ENCODE measurements around the gene VPS13A.

The VPS13A gene

DNA sequence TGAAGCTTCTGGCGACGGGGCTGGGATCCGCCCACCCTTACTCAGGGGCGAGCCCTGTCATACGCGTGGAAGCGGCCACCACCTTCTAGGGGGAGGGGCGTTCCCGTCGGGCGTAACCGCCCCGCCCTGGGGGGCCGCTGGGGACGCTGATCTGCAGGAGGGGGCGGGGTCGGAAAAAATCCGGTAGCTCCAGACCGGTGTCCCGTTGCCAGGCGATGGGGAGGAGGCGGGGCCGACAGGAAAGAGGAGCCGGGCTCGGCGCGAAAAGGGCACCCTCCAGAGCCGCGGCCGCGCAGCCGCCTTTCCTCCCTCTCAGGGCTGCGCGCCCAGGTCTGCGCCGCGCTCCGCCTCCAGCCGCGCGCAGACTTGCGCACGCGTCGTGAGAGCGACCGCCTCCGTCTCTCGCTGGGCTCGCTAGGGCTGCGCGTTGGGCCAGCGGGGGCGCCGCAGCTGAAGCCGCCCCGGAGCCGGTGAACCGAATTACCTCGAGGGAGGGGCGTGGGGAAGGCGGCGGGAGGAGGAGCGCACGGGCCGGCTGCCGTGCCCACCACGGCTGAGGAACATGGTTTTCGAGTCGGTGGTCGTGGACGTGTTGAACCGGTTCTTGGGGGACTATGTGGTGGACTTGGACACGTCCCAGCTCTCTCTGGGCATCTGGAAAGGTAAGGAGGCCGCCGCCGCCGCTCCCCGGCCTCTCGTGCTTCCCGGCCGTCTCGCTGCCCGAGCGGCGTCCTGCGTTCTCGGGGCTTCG lies at the start of gene VPS13A:
VPS13A (plus strand) TSS at position 392 of the 751 bp plus-strand sequence; CDS start at position 563, 171 bp downstream.
- H4K20me1 ChIP-seq, result peaks cover 0 to 40% (median 26%) of the 10 kb centered on the region in 11 experiments; a peak in 12 of 22 replicates
- H3K4me1 ChIP-seq, result peaks cover 14 to 47% (median 26%) of the 10 kb centered on the region in 10 experiments
- no peak for TF ChIP-seq Cebpa-rat (IDR thresholded peaks at IDR 0.05)
- no peaks in the 10 kb centered on the region for H3K9me3 ChIP-seq (replicated peaks in 1 of 11)
- H3K27me3 ChIP-seq, result no peaks in the 10 kb centered on the region
- H3K4me3 ChIP-seq, result peak within 1 kb of the TSS; percentile 81 to 100 (median 86)
- peak within 1 kb of the TSS; percentile 83 to 94 (median 87) for H3K9ac ChIP-seq
- H3K27ac ChIP-seq, result peak within 1 kb of the TSS; percentile 71 to 90 (median 86)
- peak within 1 kb of the TSS; percentile 74 to 97 (median 90) for H3K4me2 ChIP-seq
- H3K36me3 ChIP-seq, result no peaks in the 10 kb centered on the region; a peak in 1 of 22 replicates

DNA sequence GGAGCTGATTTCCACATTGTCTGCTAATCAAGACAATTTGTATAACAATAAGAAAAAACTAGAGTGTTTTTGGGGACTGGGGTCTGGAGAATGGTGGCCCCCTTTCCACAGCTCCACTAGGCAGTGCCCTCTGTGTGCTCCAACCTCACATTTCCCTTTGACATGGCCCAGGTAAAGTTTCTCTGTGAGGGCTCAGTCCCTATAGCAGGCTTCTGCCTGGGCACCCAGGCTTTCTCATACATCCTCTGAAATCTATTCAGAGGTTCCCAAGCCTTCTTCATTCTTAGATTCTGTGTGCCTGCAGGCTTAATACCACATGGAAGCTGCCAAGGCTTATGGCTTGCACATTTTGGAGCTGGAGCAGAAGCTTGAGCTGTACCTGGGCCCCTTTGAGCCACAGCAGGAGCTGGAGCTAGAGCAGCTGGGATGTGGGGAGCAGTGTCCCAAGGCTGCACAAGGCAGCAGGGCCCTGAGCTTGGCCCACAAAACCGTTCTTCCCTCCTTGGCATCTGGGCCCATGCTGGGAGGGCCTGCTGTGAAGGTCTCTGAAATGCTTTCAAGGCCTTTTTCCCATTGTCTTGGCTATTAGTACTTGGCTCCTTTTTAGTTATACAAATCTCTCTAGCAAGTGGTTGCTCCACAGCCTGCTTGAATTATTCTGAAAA lies 49.1 kb upstream of the VPS13A start:
- Histone ChIP-seq H3K27ac (no peak overlapping the region), H3K9ac (no peak overlapping the region), H3K4me1 (no peaks in the 10 kb centered on the region), H3K4me3 (no peak overlapping the region), H4K20me1 (no peaks in the 10 kb centered on the region), H3K36me3 (no peaks in the 10 kb centered on the region), H3K4me2 (no peak overlapping the region), H3K9me3 (replicated peaks in 1 of 11) (peaks cover 0 to 6% (median 0%) of the 10 kb centered on the region in 11 experiments; a peak in 3 of 22 replicates), H3K27me3 (no peaks in the 10 kb centered on the region)
- no peak for TF ChIP-seq Cebpa-rat (IDR thresholded peaks at IDR 0.05)

DNA sequence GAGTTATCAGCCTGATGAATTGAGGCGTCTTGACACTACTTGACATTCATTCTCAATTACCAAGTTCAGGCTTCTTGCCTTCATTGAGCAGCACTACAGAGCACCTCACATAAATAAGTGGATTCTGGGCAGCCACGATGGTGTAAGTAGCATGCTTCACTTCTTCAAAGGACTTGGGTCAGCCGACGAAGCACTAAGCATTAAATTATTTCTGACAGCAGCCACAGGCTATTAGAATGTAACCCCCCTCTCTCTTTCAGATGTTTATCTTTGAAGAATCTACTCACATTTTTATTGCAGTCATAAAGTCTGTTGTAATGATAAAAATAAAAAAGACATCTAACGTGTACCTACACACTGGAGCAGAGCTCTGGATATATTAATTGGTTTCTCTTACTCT lies 45.9 kb upstream of the VPS13A start:
- H4K20me1 ChIP-seq, result no peaks in the 10 kb centered on the region
- no peak overlapping the region for H3K9ac ChIP-seq
- TF ChIP-seq Cebpa-rat (IDR thresholded peaks at IDR 0.05), result no peak
- H3K4me3 ChIP-seq, result no peak overlapping the region
- H3K36me3 ChIP-seq, result no peaks in the 10 kb centered on the region
- no peaks in the 10 kb centered on the region for H3K27me3 ChIP-seq
- peaks cover 0 to 6% (median 0%) of the 10 kb centered on the region in 11 experiments; a peak in 2 of 22 replicates for H3K9me3 ChIP-seq (replicated peaks in 1 of 11)
- no peaks in the 10 kb centered on the region for H3K4me1 ChIP-seq
- H3K27ac ChIP-seq, result no peak overlapping the region
- no peak overlapping the region for H3K4me2 ChIP-seq

DNA sequence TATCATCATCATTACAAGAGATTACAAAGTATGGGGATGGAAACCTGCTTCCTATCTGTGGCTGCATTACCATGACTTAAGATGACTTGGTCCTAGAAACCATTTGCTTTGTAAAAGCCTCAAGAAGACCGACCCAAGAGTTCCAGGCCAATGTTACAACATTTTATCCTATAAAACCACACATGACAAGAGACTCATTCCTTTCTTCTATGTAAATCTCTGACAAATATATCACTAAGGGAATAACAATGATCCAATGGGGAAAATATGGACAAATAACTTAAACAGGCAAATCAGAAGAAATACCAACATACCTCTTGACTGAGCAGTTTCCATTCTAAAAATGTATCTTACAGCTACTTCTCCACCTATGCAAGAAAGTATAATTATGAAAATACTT lies 44.3 kb upstream of the VPS13A start:
- H3K4me2 ChIP-seq, result no peak overlapping the region
- no peaks in the 10 kb centered on the region for H3K27me3 ChIP-seq

DNA sequence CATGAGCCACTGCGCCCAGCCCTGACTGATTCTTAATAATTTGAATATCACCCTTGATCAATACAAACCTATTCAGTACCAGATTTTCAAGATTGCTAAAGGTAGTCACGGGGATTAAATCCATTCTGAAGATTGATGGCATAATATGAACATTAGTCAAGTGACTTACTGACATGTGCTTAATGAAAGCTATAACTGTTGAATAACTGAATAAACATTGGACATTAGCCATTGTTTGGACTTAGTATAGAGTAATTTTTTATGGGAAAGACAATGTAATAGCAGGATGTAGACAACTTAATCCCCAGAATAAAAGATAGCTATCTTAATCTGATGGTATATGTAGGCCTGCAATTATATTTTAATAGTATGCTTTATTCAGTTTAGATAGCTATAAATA lies 35.0 kb upstream of the VPS13A start:
- Histone ChIP-seq H3K27me3 (no peaks in the 10 kb centered on the region), H3K27ac (no peak overlapping the region), H3K9me3 (replicated peaks in 1 of 11) (no peaks in the 10 kb centered on the region), H3K36me3 (no peaks in the 10 kb centered on the region), H3K9ac (no peak overlapping the region), H3K4me2 (no peak overlapping the region), H4K20me1 (no peaks in the 10 kb centered on the region), H3K4me3 (no peak overlapping the region), H3K4me1 (no peaks in the 10 kb centered on the region)
- TF ChIP-seq Cebpa-rat (IDR thresholded peaks at IDR 0.05), result no peak

More for the DNA sequence above, 44.3 kb upstream of the VPS13A start:
- no peaks in the 10 kb centered on the region for H3K4me1 ChIP-seq
- no peak overlapping the region for H3K27ac ChIP-seq
- TF ChIP-seq Cebpa-rat (IDR thresholded peaks at IDR 0.05), result no peak
- no peak overlapping the region for H3K9ac ChIP-seq
- H3K4me3 ChIP-seq, result no peak overlapping the region
- no peaks in the 10 kb centered on the region for H3K36me3 ChIP-seq
- H3K9me3 ChIP-seq (replicated peaks in 1 of 11), result peaks cover 0 to 6% (median 0%) of the 10 kb centered on the region in 11 experiments; a peak in 2 of 22 replicates
- H4K20me1 ChIP-seq, result no peaks in the 10 kb centered on the region

DNA sequence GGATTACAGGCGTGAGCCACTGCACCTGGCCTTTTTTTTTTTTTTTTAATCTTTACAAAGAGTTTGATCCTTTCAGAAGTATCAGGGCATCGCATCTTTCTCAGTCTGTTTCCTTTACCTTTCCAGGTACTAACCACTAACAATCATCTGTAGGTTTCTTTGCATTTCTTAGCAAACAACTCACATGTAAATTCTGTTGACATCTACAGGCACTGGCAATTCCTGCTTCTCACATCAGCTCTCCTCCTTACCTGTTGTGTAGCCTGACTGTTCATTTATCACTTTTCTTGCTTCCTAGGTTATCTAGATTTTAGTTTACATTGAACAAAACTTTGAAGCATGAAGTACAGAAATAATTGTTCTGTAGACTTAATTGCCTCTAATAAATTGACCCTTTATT lies 27.5 kb upstream of the VPS13A start:
- Histone ChIP-seq H4K20me1 (no peaks in the 10 kb centered on the region), H3K9me3 (replicated peaks in 1 of 11) (no peaks in the 10 kb centered on the region), H3K4me1 (no peaks in the 10 kb centered on the region), H3K4me2 (no peak overlapping the region), H3K36me3 (no peaks in the 10 kb centered on the region), H3K4me3 (no peak overlapping the region), H3K9ac (no peak overlapping the region), H3K27me3 (no peaks in the 10 kb centered on the region), H3K27ac (no peak overlapping the region)
- no peak for TF ChIP-seq Cebpa-rat (IDR thresholded peaks at IDR 0.05)

DNA sequence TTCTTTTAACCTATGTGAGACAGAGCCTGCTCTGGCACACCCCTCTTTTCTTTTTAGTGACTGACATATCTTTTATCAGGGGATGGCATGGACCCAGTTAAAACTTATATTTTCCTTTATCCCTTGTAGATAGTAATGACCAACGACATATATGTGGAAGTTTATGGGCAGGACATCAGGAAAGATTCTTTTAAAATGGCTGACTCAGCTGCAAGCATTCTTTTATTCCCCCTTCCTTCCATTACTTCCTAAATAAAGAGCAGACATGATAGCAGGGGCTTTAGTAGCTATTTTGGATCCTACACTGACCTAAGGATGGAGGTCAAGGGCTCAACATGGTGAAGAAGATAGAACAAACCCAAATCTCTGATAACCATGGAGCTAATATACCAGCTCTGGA lies 25.0 kb upstream of the VPS13A start:
- no peaks in the 10 kb centered on the region for H3K9me3 ChIP-seq (replicated peaks in 1 of 11)
- H3K4me2 ChIP-seq, result no peak overlapping the region
- no peak overlapping the region for H3K9ac ChIP-seq
- H3K4me3 ChIP-seq, result no peak overlapping the region
- no peaks in the 10 kb centered on the region for H3K36me3 ChIP-seq
- H3K27ac ChIP-seq, result no peak overlapping the region
- H3K27me3 ChIP-seq, result no peaks in the 10 kb centered on the region
- no peaks in the 10 kb centered on the region for H3K4me1 ChIP-seq
- H4K20me1 ChIP-seq, result no peaks in the 10 kb centered on the region
- no peak for TF ChIP-seq Cebpa-rat (IDR thresholded peaks at IDR 0.05)

DNA sequence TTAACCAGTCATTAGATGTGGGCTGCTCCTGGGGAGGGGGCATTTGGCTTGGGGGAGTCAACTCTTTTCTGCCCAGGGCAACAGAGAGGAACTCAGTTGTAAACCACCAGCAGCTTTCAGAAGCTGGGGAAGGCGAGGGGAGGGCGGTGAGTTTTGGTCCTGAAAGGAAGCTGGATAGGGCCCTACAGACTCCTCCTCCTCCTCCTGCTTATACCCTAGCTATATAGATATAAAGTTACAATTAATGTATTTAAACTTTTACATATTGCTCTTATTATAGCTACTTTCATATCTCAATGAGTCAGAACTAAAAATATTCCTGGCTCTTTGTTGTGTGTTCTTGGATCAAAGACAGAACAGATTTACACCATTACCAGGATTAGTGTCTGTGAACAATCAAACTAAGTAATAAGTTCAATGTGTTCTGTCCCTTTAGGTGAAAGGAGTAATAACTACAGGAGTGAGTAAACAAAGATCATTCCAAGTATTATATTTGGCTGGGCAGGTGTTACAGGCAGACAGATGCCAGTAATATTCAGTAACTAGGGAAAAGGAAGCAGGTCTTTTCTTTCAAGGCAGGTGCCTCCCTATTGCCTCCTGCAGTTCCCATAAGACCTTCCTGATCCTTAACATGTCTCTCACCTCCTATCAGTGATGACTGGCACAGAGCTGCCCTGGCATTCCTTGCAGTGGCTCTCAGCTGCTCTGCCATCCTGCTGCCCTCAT lies 20.5 kb upstream of the VPS13A start:
- H3K4me3 ChIP-seq, result no peak overlapping the region
- H3K9me3 ChIP-seq (replicated peaks in 1 of 11), result no peaks in the 10 kb centered on the region
- no peaks in the 10 kb centered on the region for H3K4me1 ChIP-seq
- no peak overlapping the region for H3K4me2 ChIP-seq
- no peaks in the 10 kb centered on the region for H3K36me3 ChIP-seq
- H3K9ac ChIP-seq, result no peak overlapping the region
- no peak for TF ChIP-seq Cebpa-rat (IDR thresholded peaks at IDR 0.05)
- no peaks in the 10 kb centered on the region for H3K27me3 ChIP-seq
- no peaks in the 10 kb centered on the region for H4K20me1 ChIP-seq
- no peak overlapping the region for H3K27ac ChIP-seq

DNA sequence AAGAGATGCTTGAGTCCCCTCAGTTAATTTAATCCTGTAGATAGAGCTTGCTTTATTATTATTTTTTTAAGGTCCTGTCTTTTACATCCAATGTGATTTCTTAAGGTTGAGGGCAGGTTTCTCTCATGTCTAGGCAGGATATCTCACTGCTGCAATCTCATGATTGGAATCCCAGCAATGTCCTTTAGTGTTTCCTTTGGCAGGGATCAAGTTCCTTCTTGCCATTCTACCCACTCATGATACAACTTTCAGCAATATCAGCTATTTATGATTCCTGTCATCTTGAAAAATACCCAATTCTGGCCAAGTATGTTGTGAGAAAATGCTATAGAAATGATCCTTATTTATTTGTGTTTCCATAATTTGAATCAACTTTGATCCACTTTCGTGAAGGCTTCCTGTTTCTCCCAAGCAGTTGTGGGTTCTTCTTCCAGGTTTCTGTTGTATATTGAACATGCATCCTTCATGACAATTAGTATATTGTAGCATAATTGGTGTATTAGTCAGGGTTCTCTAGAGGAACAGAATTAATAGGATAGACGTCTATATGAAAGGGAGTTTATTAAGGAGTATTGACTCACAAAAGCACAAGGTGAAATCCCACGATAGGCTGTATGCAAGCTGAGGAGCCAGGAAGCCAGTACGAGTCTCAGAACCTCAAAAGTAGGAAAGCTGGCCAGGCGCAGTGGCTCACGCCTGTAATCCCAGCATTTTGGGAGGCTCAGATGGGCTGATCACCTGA lies 18.4 kb upstream of the VPS13A start:
- H3K27ac ChIP-seq, result no peak overlapping the region
- no peaks in the 10 kb centered on the region for H3K36me3 ChIP-seq
- no peaks in the 10 kb centered on the region for H3K4me1 ChIP-seq
- no peak overlapping the region for H3K9ac ChIP-seq
- no peaks in the 10 kb centered on the region for H3K9me3 ChIP-seq (replicated peaks in 1 of 11)
- H3K4me2 ChIP-seq, result no peak overlapping the region
- H3K27me3 ChIP-seq, result no peaks in the 10 kb centered on the region
- no peak overlapping the region for H3K4me3 ChIP-seq
- H4K20me1 ChIP-seq, result no peaks in the 10 kb centered on the region
- no peak for TF ChIP-seq Cebpa-rat (IDR thresholded peaks at IDR 0.05)
